ENCODE results near the gene NOXA1.
A peak's percentile ranks its signal among the peaks of the same experiment; 100 is the strongest.

The NOXA1 gene

DNA sequence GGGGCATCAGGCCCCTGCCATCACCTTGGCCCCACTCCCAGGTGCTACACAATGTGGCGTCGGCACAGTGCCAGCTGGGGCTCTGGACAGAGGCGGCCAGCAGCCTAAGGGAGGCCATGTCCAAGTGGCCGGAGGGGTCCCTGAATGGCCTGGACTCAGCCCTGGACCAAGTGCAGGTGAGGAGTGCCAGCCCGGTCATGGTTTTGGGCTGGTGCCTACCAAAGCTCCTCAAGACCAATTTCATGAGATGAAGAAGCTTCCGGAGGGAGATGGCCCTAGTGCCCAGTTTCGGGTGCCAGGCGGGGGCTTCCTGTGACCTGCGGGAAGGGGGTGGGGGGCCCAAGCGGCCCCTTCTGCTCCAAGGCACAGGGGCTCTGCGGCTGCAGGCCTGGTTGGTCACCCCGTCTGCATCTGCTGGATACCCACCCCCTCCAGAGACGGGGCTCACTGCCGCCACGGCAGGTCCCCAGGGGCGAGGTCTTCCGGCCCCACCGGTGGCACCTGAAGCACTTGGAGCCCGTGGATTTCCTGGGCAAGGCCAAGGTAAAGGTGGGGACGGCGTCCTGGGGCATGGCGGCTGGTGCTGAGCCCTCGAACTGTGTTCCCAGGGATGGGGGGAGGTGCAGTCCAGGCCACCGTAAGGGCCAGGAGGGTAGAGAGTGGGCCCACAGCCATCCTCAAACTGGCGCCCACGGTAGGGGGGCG lies 5.8 kb downstream of the NOXA1 start:
- no peak for DNase-seq

DNA sequence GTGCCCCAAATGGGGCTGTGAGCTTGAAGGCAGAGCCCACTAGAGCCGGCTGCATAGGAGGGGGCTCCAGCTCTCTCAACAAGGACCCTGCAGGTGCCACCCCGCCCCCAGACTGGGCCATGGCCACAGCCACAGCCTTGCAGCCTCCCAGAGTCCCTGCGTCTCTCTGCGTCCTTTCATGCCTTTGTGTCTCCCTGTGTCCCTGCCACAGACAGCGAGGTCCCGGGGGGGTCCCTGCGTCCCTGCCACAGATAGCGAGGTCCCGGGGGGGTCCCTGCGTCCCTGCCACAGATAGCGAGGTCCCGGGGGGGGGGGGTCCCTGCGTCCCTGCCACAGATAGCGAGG lies 6.3 kb downstream of the NOXA1 start:
- DNase-seq, result no peak

- peak; percentile 52 for DNase-seq
These were observed 7.0 kb downstream of the NOXA1 start for GRCh38 chr9:137429974-137430722.

DNA sequence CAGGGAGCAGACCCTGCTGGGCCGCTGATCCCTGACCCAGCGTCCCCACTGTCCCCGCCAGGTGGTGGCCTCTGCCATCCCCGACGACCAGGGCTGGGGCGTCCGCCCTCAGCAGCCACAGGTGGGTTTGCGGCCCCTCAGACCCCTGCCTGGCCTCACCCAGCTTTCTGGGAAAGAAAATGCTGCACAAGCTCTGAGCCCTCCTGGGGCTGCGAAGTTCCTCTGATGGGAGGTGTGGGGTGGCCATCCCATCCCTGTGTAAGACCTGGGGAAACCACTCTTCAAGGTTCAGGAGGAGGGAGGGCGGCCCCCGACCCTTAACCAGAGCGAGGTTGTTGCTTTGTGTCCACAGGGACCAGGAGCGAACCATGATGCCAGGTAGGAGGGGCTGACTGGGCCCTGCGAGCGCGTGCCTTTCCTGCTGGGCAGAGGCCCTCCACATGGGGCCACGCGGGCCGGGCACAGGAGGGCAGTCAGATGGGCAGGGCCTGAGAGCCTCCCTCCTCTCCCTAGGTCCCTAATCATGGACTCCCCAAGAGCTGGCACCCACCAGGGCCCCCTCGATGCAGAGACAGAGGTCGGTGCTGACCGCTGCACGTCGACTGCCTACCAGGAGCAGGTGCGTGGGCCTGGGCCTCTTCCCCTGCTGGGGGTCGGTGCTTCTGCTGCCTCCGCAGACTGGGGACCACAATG lies 7.7 kb downstream of the NOXA1 start:
- no peak for DNase-seq

- no peak for DNase-seq
These were observed 8.3 kb downstream of the NOXA1 start for GRCh38 chr9:137431416-137431931.

GRCh38 chr9:137432687-137433348 lies 9.6 kb downstream of the NOXA1 start:
- DNase-seq, result no peak

DNA sequence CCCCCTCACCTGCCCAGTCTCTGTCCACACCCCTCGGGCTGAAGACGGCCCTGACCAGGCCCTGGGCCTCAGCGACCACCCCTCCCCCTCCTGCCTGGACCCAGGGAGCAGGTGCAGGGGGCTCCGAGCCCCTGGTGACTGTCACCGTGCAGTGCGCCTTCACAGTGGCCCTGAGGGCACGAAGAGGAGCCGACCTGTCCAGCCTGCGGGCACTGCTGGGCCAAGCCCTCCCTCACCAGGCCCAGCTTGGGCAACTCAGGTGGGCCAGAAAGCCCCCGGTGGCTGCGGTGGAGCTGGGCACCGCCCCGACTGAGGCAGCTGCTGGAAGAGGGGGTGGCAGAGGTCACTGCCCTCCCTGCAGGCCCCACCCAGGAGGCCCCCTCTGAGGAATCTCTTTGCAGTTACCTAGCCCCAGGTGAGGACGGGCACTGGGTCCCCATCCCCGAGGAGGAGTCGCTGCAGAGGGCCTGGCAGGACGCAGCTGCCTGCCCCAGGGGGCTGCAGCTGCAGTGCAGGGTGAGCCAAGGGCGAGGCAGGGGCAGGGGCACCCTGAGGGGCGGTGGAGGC lies 10.2 kb downstream of the NOXA1 start:
- DNase-seq, result no peak

- DNase-seq, result no peak
These were observed 10.8 kb downstream of the NOXA1 start for GRCh38 chr9:137433916-137434431.

DNA sequence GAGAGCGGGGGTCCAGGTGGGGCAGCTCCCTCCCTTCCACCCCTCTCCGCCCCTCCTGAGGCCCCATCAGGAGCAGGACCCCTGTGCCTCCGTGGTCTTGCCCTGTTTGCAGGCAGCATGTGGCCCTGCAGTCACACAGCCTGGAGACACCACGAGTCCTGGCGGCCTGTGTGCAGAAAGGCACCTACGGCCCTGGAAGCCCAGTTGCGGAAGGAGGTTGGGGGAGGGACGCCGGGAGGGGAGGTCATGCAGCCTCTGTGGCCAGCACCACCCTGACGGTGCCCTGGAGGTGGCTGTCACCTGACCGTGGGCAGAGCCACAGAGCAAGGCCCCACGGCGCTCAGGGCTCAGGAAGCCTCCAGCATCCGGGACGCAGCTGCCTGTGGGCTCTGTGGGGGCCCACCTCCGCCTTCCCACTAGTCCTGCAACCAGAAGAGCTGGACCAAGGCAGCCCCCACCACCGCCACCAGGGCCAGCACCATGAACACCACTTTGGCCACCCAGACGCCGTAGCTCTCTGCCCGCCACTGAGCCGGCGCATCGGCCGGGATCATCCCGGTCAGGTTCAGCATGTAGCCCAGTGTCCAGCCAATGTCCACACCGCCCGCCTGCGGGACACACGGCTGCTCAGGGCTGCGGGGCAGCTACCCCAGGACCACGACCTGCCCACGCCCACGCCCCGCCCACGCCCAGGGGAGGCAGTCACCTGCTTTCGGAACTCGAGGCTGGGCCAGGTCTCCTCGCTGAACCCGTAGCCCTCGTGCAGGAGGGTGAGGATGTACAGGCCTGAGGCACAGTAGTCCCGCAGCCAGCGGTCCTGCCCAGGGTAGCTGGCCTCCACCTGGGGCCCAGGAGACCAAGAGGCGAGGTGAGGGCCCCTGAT lies 11.5 kb downstream of the NOXA1 start:
- DNase-seq, result no peak

GRCh38 chr9:137435381-137435891 lies 12.2 kb downstream of the NOXA1 start:
- no peak for DNase-seq

GRCh38 chr9:137435980-137436760 lies 13.0 kb downstream of the NOXA1 start:
- DNase-seq, result no peak

DNA sequence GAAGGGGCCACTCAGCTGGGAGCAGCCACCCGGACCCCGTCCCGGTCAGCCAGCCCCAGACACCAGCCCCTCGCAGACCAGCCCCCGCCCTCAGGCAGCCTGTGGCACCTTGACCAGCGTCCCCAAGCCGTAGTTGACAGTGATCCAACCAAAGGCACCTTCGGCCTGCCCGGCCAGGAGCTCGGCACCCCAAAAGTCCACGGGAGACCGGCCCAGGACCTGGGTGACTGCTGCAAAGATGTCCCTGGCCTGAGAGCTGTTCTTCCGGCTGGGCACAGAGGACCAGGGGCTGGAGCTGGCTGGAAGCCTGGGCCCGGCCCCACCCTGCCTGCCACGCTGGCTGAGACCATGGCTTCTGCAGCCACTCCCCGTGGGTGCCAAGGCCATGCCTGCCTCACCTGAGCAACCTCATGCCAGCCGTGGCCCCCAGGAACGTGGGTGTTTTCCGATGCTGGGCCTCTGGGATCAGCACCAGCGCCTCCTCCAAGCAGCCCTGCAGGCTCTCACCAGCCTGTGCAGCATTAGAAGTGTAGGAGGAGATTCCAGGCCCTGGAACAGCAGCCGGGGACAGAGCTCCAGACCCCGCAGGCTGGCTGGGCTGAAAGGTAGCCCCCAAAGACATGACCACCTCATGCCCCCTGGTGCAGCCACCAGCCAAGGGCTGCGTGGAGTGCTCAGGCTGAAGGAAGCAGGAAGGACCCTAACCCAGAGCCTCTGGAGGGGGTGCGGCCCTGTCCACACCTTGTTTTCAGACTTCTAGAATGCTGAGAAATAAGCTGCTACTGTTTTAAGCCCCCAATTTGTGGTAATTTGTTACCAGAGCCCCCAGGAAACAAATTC lies 13.8 kb downstream of the NOXA1 start:
- DNase-seq, result no peak

DNA sequence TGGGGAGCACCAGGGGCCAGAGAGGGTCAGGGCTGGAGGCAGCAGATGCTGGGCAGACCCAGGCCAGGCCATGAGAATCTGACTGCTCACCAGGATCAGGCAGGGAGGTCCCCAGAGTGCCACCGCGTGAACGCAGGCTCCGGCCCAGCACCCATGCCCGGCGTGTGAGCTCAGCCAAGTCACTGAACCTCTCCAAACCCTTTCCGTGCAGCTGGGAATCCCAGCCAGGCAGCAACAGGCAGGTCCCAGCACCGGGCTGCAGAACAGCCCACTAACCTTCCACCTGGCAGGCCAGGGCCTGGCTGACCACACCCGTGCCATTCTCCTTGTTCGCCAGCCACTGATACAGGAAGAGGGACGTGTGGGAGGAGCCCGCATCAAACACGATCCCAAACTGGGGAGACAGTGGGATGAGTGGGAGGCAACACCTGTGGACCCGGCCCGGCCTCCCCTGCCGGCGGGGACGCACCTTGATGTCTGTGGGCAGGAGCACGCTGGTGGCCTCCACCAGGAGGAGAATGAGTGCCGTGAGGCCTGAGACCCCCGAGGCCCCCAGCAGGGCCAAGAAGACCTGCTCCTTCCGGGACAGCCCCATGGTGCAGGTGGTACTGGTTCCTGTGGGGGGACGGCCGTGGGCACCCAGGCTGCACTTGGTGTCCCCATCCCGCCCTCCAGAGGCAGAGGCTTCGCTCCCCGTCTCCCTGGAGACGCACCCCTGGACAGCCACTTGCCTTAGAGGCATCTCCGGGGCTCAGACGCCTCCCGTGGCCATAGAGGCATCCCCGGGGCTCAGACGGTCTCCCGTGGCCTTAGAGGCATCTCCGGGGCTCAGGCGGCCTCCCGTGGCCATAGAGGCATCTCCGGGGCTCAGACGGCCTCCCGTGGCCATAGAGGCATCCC lies 14.7 kb downstream of the NOXA1 start:
- no peak for DNase-seq

DNA sequence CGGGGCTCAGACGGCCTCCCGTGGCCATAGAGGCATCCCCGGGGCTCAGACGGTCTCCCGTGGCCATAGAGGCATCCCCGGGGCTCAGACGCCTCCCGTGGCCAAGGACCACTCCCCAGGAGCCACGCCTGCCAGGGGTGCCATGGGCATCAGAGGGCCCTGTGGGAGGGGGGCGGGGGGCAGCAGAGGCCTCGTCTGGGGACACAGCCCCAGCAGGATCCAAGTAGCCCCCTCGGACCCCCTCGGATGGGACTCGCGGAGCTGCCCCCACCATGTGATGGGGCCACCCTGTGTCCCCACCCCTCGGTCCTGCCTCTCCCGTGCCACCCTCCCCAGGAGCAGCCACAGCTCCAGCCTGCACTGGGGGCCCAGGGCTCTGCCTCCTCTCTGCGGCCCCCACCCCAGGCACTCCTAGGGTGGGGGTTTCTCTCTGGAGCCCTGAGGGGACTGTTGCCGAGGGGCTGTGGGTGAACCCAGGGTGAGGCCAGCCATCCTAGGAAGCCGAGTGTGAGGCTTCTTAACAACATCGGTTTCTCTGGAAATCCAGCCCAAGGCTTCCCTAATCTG lies 15.5 kb downstream of the NOXA1 start:
- DNase-seq, result no peak

DNA sequence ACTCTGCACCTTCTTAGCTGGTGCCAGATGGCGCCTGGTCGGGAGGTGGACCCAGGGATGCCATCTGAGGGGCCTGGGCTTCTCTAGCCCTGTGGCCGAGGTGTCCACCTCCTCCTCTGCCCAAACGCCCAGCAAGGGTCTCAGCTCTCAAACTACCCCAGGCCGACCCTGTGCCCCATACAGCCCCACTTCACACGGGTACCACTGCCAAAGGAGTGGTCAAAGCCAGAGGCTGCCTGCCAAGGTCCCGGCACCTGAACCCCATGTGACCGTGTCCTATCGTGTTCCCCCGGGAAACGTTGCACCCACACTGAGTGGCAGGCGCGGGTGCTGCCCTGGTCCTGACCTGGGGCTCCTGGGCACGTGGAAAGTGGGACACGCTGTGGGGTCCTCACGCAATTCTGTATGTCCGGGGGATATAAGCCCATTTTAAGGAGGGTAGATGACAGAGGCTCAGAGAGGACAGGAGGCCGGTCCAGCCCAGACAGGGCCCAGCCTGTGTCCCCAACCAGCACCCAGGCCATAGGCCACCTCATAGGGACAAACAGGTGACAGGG lies 16.0 kb downstream of the NOXA1 start:
- DNase-seq, result no peak

GRCh38 chr9:137441289-137441934 lies 18.2 kb downstream of the NOXA1 start, which contains the start of gene ENTPD8:
Gene ENTPD8, minus strand, starts transcription at chr9:137441357. Its CDS starts 3,072 bp downstream, at chr9:137438285.
- peak; percentile 41 for DNase-seq

DNA sequence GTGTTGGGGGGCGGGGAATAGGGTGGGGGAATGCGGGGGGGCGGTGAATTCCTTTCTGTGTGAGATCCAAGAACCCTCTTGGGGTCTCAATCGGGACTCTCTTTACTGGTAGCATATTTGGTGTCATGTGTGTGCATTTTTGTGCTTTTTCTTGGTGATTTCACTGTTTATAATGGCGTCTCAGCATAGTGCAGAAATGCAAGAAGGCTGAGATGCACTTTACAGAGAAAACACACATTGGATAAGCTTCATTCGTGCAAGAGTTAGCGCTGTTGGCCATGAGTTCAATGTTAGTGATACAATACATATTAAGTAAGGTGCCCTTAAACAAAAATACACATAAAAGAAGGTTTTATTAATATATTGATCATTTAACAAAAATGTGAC lies 18.7 kb downstream of the NOXA1 start:
- DNase-seq, result no peak

Measured in NCI-H2107 (cell line).